Fibroblast of peridontal ligament (primary cell): ENCODE results near the gene NOP10.

Source experiments
- DNase-seq: peaks from one replicate; pipeline ENCODE4 v3.0.0-alpha.2; 2010; ENCODE audit errors: extremely low read depth

NOP10 gene

DNA sequence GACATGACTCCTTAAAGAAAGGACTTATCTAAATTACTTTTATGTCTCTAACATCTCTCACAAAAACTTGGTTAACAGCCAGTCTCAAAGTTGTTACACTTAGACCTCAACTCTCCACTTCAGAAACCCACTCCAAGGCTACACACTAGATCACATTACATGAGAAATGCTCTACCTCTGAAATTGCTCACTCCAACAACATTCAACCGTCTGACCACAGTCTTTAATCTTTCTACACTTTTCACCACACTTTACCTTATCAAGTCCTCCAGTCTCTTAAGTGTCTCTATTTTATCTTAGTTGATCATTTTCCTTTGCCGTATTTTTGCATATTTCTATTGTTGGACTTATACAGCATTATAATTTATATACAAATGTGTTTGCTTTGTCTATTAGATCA, 11.1 kb downstream of the NOP10 start:
- no peak for DNase-seq

- no peak for DNase-seq
These were observed 12.7 kb downstream of the NOP10 start for GRCh38 chr15:34330279-34330678.

DNA sequence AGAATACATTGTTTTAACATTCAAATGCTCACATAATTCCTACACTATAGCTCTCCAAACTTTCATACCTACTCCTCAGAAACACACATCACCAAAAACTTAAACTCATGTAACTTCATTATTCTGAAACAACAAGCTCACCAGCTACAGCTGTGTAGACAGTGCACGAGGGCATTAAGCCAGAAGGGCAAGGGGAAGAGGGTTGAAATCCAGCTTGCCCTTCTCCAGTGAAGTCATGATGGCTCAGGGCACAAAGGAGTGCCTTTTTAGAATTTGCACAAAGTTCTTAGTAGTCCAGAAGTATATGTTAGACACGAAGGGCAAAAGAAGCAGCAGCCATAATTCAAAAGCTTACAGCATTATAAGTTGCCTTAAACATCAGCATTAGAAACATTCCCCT, 13.9 kb downstream of the NOP10 start:
- DNase-seq = no peak

DNA sequence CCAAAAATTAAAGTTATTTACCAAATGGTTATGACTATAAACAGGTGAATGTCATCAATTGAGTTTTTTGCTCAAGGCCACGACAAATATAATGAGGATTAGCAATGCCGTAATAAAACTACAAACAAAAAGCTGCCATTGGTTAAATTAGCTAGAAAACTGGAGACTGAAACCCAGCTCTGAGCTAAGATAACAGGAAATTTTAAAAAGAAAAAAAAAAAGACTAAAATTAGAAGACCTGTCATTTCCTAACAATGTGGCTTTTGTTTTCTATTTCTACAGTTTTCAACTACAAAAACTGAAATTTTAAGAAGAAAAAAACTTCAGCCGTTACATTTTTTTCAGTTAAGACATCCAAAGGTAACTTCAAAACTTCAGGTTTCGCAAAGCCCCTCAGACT, 15.0 kb downstream of the NOP10 start:
- no peak for DNase-seq

GRCh38 chr15:34325368-34325767, 17.6 kb downstream of the NOP10 start:
- DNase-seq = no peak

DNA sequence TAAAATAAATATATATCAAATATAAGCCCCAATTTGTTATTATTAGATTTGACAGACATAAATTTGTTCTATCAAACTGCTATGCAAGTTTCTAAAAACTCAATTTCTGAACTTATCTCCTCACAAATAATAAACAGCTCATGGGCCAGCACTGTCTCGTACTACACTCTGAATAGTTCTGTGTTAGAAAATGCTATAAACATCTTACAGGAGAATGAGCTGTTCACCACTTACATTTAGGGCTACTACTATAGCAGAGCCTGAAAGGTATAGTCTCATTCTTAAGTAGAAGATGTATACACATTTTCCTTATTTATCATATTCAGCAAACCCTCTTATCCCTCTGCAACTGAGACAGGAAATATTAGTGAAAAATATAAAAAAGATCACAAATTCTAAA, 18.0 kb downstream of the NOP10 start:
- no peak for DNase-seq

- DNase-seq = no peak
These were observed 19.7 kb downstream of the NOP10 start for GRCh38 chr15:34323217-34323616.

- peak; percentile 71 for DNase-seq
These were observed 24.5 kb downstream of the NOP10 start for GRCh38 chr15:34318277-34319079.

DNA sequence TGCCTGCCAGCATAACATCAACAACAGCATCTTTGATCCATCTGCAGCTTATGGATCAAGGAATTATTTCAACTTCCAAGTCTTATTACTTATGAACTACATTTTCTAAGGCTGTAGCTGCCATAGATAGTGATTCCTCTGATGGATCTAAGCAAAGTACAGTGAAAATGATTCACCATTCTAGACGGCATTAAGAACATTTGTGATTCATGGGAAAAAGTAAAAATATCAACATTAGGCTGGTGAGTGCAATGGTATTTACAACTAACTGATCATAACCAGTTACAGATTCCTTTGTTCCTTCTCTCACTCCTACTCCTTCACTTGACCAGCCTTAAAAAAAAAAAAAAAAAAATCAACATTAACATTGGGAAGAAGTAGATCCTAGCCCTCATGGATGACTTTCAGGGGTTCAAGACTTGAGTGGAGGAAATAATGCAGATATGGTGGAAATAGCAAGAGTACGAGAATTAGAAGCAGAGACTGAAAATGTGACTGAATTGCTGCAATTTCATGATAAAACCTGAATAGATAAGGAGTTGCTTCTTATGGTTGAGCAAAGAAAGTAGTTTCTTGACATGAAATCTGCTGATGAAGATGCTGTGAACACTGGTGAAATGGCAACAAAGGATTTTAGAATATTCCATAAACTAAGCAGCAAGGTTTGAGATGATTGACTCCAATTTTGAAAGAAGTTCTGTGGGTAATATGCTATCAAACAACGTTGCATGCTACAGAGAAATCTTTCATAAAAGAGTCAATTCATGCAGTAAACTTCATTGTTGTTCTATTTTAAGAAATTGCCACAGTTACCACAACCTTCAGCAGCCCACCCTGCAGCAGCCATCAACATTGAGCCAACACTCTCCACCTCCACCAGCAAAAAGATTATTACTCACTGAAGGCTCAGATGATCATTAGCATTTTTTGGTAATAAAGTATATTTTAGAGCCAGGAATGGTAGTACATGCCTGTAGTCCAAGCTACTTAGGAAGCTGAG, 28.1 kb downstream of the NOP10 start:
- DNase-seq = no peak

- no peak for DNase-seq
These were observed 31.4 kb downstream of the NOP10 start for GRCh38 chr15:34311563-34311962.

DNA sequence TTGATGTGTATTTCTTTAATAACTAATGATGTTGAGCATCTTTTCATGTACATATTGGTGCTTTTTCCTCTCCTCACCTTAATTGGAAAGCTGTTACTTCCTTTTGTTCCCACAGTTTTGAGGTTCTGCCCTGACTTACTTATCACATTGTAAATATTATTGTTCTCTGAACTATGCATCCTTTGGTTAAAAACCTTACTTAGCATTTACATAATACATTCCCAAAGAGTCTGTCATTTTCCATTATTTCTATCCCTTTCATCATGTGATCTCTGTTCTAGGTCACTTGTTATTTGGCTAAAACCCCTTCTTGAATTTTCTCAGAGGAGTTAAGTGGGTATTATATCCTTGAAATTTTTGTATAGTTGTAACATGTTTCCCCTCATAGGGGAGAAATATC, 38.3 kb downstream of the NOP10 start:
- DNase-seq = peak; percentile 80

DNA sequence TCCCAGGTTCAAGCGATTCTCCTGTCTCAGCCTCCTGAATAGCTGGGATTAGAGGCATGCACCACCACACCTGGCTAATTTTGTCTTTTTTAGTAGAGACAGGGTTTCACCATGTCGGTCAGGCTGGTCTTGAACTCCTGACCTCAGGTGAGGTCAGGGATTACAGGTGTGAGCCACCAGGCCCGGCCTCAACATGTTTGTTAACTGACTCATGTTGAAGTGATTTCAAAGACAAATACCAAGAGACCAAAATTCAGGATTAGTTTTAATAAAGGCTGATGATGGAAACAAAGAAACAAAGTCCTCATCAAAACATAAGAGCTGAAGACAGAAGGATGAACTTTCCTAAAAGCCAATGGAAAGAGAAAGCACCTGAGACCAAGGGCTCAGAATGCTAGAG, 41.9 kb downstream of the NOP10 start:
- DNase-seq = no peak

GRCh38 chr15:34297059-34297458, 45.9 kb downstream of the NOP10 start:
- DNase-seq = no peak

GRCh38 chr15:34292621-34293020, 50.3 kb downstream of the NOP10 start:
- no peak for DNase-seq
